GM21528 (cell line): ENCODE measurements around the gene ZBTB46.
"Not testable (repeated sequence)": the region's sequence is repeated elsewhere in the genome, so short reads cannot be mapped to it uniquely, and the experiment has no call there.

Experiments used
- ATAC-seq: cut with Tn5 transposase; IDR thresholded peaks from one replicate; pipeline ENCODE4 v1.9.1; 2021; ENCODE audit warnings: mild to moderate bottlenecking, moderate library complexity; ENCODE audit not compliant: unreplicated experiment, low FRiP score

The ZBTB46 gene

DNA sequence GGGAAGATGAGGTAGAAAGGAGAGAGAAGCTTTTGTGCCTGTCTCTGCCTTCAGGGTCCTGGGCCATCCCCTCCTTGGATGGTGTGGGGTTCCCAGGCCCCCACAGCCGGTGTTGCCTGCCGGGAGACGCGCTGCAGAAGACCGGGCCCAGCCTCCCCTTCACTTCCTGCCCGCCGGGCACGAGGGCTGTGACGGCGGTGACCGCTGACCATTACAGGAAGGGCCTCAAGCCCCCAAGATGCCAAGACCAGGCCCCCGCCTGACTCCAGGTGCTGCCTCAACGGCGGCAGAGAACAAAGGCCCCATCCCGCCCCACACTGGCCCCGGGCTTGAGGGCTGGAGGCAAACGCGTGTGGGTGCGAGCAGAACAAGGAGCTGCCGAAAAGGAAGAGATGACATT lies 38.2 kb downstream of the ZBTB46 start:
- no peak for ATAC-seq

DNA sequence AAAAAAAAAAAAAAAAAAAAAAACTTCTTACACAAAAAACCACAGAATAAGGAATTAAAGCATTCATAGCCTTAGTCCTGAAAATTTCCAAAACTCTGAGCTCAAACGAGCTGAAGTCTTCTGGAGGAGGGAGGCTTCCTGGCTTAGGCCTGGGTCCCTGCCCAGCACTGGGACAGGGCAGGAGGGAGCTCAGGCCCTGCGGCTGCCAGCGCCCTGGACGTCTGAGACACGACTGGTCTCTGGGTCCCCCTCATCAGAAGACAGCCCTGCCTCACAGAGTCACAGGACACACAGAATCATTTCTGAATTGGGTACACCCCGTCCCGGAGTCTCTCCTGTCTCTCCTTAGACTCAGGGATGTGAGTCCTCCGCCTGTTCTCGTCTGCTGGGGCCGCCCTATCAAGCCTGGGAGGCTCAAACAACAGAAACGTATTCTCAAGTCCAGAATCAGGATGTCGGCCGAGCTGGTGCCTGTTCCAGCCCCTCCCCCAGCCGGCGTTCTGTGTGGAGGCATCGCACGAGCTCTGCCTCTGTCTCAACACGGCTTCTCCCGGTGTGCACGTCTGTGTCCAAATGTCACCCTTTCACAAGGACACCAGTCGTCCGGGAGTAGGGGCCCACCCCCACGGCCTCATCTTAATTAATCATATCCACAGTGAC lies 39.4 kb downstream of the ZBTB46 start:
- no peak for ATAC-seq

DNA sequence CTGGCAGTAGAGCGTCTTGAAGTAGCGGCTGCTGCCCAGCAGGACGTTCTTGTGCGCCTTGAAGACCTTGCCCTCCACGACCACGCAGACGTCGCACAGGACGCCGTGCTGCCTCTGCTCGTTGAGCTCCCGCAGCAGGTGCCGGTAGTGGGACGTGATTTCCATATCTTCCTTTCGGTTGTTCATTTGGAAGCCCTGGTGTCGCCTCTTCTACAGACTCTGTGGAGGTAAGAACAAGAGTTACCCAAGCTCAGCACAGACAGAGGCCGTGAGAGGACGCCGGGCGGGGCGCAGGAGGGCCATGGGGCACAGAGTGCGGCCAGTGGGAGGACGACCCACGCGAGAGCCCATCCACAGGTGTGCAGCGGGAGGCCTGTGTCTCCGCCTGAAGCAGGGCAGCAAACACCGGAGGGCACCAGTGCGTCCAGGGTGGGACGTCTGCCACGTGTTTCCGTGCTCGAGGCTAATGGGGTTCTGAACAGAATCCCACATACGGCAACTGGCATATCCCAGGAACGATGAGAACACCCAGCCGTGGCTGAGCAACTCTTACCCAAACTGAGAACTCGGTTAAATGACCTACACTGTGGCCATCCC lies 40.4 kb downstream of the ZBTB46 start:
- no peak for ATAC-seq

DNA sequence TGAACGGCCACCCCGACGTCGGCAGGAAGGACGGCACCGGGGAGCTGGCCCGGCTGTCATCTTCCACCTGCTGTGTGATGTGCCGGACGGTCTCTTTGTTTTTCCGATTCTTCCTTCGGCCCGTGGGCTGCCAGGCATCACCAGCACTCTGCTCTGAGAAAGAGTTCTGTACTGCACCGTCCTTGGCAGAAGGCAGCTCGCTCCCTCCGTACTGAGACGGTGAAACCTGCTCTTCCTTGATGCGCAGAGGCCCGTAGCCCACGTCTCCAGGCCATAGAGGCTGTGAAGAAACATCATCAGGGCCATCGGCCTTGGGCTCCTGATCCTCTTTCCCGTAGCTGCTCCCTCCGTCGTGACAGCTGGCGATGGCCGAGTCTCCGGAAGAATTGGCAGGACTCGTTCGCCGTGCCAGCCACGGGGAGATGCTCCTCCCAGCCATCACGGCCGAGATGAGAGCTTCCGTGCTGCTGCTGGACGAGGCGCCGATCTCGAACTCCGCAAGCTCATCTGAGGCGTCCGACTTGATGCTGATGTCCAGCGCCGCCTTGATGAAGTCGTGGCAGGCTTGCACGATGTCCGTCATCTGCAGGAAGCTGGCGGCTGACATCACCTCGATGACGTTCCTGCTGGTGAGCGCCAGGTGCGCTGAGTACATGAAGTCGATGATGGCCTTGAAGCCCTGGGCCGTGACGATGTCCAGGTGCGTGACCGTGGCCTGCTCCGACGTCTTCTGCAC lies 41.1 kb downstream of the ZBTB46 start:
- no peak for ATAC-seq

DNA sequence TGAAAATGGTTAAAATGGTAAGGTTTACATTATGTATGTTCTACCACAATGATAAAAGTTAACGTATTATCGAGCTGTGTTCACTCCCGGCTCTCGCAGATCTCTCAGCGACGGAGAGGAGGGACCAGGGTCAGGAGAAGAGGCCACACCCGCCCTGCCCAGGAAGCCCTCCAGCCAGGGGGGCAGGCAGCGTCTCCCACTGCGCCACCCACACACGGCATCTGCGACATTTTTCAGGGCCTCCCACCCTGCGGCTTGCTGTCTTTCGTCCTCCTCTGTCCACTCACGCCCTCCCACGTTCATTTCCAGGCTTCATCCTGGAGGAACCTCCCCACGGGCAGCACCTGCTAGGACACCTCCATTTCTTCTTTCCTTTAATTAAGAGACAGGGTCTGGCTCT lies 43.3 kb downstream of the ZBTB46 start:
- no peak for ATAC-seq

DNA sequence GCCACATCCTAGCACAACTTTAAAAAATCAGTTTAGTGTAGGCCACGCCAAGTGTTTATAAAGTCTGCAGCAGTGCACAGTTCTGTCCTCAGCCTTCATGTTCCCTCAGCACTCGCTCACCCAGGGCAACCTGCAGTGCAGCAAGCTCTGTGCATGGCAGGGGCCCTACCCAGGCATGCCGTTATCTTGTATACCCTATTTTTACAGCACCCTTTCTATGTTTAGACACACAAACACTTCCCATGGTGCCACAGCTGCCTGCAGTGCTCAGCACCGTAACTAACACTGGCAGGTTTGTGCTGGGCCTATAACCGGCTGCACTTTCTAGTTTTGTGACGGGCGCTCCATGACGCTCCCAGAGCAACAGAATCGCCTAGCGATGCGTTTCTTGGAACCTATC lies 43.8 kb downstream of the ZBTB46 start:
- ATAC-seq = no peak

DNA sequence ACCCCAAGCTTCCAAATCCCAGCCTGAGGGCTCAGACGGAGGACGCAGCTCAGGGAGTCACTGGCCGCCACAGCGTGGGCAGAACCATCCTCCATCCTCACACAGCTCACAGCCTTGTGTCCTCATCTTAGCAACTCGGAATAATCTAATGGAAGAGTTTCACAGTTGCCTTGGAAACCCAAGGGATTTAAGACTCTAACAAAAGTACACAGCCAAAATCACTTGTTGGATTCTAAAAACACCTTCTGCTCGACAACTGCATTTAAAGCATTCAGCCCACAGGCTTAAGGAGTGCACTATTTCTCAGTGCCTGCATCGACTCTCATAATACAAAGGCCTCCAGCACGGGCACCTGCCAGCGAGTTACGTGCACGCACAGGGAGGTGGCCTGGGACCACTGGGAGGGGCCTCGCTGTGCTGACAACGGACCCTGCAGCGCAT lies 45.4 kb downstream of the ZBTB46 start:
- ATAC-seq = no peak

DNA sequence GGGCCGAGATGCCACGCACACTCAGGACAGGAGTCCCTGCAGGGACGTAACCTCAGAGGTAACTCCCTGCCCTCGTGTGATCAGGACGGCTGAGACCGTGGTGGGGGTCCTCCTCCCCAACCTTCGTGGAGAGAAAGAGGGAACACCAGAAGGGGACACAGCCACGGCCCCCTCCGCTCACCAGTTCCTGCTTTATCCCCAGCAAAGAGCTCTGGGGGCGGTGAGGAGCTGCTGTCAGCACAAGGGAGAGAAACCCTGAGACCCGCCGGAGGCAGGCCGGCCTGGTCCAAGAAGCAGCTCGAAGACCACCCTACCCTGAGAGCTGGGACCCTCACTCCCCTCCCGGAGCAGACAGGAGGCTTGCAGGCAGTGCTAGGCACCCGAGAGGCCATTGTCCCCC lies 47.1 kb downstream of the ZBTB46 start:
- ATAC-seq = no peak

DNA sequence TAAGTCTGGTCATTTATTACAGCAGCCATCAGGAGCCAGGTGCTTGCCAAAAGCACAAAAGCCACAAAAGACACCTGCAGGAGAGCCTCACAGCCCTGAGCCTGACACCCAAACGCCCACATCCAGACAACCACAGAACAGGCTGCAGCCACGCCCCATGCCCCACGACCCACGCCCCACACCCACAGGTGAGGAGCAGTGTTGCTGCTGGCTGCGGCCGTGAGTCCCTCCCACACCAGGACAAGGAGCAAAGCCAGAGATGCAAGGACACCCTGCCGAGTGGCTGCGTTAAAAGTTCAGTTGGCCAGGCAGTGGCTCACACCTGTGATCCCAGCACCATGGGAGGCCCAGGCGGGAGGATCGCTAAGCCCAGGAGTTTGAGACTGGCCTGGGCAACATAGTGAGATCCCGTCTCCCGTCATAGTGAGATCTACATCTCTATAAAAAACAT lies 48.5 kb downstream of the ZBTB46 start:
- no peak for ATAC-seq

DNA sequence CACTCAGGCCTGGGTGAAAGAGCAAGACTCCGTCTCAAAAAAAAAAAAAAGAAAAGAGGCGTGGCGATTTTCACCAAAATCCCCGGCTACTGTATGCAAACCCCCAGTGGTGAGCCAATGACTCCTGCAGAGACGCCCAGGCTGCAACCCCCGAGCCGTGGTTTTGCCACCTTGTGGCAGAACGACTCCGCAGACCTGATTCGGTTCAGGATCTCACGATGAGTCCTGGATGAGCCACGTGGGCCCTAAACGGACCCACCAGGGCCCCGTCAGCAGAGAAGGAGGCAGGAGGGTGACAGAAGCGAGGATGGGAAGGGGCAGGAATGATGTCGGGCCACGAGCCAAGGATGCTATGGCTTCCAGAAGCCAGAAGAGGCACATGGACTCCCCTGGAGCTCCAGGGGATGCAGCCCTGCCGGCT lies 49.0 kb downstream of the ZBTB46 start:
- ATAC-seq = no peak

DNA sequence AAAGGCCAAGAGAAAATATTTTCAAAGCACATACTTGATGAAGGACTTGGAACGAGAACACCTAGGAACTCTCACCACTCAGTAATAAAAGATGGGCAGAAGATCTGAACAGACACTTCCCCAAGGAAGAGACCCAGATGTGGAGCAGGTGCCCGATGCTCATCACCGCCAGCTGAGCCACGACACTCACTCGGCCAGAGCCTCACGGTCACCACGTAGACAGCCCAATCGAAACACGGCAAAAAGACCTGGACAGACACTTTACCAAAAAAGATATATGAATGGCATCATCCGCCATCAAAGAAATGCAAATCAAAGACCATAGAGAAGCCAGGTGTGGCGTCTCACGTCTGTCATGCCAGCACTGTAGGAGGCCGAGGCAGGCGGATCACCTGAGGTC lies 49.9 kb downstream of the ZBTB46 start:
- ATAC-seq = no peak

DNA sequence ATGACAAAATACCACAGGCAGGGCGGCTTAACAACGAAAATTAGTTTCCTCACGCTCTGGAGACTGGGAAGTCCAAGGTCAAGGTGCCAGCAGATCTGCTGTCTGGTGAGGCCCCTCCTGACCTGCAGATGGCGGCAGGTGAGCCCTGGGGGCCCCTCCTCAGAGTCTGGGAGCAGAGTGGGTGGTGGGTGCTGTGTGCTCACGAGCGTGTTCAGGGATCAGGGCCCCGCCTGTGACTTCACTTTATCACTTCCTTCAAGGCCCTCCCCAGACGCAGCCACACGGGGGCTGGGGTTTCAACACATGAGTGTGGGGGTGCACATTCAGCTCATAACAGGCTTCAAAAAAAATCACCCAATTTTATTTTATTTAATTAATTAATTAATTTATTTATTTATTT lies 52.2 kb downstream of the ZBTB46 start:
- ATAC-seq = no peak

DNA sequence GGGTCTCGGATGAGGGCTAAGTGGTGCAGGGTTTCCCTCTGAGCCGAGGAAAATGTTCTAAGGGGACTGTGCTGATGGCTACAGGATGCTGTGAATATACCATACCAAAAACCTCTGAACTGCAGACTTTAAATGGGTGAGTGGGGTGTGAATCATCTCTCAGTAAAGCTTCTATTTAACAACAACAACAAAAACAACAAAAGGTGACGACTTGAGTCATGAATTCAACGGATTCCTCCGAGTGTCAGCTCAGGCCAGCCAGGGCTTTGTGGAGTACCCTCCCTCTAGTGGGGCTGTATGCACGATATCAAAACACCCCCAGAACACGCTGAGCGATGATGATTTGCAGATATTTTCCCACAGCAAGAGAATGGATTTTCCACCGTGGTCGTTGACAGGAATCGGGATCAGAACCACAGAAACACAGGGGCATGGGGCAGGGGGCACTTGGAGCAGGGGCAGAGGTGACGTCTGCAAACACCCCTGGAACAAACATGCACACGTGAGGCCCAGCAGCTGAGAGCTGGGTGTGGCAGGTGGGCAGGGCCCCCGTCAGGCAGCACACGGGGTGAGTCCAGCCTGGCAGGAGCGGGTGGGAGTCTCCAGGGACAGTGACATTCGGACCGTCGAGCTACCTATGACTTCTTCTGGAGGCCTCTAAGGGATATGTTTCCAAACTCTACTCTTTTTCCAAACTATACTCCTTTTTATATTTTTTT lies 52.9 kb downstream of the ZBTB46 start:
- ATAC-seq = no peak

DNA sequence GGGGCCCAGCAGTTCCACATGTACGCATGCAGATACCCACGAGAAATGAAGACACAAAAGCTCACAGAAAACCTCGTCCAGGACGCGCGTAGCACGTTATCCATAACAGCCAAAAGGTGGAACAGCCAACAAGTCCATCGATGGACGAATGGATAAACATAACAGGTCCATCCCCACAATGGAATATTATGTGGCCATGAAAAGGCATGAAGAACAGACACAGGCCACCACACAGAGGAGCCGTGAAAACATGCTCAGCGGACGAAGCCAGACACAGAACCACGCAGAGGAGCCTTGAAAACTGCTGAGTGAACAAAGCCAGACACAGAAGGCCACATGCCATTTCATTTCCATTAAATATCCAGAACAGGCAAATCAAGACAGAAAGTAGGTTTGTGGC lies 53.5 kb downstream of the ZBTB46 start:
- ATAC-seq = no peak

DNA sequence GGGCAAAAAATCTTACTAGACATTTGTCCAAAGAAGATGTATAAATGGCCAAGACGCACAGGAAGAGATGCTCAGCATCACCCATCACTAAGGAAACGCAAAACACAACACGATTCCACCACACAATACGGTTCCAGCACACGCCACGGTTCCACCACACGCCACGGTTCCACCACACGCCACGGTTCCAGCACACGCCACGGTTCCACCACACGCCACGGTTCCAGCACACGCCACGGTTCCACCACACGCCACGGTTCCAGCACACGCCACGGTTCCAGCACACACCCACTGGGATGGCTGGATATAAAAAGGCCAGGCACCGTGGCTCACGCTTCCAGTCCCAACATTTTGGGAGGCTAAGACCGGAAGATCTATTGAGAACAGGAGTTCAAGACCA lies 54.2 kb downstream of the ZBTB46 start:
- ATAC-seq = not testable (repeated sequence)

DNA sequence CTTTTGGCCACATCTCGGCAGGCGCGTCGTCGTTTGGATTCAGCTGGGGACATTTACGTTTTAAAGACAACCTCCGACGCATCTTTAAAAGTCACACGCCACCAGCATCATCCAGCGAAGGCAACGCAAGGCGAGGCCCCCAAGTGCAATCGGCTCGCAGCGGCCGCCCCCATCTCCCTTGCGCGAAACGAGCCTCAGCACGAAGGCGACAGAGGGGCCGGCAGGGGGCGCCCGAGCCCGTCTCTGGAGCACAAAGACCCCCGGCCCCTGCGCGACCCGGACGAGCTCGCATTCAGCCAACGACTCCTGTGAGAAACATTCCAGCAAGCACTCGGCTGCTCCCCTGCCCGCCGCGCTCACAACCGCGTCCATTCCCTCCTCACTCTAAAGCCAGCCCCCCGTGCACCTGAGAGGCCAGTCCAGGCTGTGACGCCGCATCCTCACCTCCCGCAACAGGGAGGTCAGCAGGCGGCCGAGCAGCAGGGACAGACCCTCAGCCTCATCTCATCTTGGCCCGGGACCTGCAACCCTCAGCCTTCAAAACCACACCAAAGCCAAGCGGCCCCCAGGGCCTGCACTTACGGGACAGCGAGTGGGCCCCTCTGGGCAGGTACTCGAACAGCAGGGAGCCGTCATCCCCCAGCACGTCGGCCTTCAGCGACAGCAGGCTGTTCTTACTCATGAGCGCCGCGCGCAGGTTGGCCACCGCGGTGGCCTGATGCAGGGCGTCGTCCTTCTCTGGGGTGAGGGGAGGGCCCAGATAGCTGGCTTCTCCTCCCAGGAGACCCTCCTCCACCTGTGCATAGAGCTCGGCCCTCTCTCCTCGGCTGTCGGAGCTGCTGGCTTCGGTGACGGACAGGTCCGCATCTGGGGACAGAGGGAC lies 55.7 kb downstream of the ZBTB46 start:
- ATAC-seq = no peak

DNA sequence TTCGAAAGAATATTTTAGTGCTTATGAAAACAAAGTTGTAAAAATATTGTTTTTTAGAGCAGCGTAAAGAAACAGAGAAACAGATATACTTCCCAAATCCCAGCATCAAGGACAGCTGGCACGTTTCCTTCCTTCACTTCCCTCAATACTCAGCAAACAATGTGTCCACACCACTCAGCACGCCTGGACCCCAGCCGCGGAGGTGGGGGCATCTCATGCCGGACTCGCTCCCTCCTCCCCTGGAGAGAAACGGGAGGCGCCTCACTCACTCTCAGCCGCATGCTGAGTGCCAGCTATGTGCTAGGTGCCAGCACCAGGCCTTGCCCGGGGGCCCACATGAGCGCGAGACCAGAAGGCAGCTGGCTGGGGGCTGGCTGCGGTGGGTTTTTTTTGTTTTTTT lies 56.8 kb downstream of the ZBTB46 start:
- ATAC-seq = no peak

DNA sequence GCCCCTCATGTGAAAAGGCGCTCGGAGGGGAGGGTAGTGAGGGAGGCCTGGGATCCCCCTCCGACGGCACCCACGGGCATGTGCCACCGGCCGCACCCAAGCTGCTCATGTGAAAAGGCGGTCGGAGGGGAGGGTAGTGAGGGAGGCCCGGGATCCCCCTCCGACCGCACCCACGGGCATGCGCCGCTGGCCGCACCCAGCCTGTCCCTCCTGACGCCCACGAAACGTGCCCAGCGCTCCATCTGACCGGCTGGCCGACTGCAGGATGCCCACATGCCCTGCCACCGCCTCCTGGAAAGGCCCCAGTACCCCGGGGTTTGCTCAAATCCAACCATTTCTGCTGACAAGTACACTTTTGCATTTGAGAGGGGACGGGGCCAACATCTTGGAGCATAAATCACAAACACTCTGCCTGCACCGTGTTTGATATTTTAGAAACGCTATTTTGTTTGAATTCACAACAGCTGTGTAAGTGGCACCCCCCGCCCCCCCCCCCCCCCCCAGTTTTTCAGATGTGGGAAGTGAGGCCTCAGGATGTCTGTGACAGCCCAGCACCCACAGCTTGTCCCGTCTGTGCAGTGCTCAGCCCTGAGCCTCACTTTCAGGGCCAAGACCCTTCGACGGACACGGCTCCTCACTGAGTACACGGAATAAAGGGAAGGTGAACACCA lies 57.4 kb downstream of the ZBTB46 start:
- ATAC-seq = no peak

DNA sequence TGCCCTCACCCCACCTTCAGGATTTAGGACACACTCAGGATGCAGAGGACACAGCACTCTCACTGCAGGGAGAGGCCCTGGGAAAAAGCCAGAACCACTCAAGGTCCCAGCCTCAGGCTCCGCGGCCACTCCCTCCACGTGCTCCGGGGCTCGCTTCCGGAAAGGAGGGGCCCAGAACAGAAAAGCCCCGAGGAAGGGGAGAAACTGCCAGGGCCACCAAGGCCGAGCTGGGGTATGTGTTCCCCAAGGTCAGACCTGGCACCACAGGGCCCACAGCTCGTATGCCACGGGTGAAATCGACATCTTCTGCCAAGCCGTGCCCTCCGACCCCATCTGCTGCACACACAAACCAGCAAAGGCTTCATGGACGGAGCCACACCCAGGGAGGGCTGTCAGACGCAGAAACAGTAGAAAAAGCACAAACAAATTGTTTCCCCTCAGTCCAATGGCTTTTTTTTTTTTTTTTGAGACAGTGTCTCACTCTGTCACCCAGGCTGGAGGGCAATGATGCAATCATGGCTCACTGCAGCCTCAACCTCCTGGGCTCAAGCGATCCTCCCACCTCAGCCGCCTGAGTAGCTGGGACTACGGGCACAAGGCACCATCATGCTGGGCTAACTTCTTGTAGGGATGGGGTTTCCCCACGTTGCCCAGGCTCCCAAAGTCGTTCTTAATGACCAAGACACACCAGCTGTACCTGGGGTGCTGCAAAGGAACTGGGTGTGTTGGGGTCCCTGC lies 58.1 kb downstream of the ZBTB46 start:
- ATAC-seq = no peak
